Mesenchymal stem cell (in vitro differentiated cells and primary cell): ENCODE measurements around the gene TRMT61A. TPM values are rescaled to one million over a fixed set of nuclear protein-coding genes. Genes with fewer than 3 reads are reported as not detected.
A peak's percentile ranks its signal among the peaks of the same experiment; 100 is the strongest.

Experiments
- DNase-seq: peaks from one replicate; pipeline ENCODE4 v3.0.0-alpha.2; 2013
- H2AFZ ChIP-seq: one replicate; pipeline ENCODE4 v1.6.1; 2013; ENCODE audit warnings: low read depth, mild to moderate bottlenecking, control low read depth, inconsistent platforms, low read length, moderate library complexity
- H2AK5ac ChIP-seq: 2 replicates; pipeline ENCODE4 v1.6.1; 2013; ENCODE audit warnings: low read length, moderate library complexity, mild to moderate bottlenecking, inconsistent platforms; ENCODE audit not compliant: severe bottlenecking
- H2BK120ac ChIP-seq: one replicate; pipeline ENCODE4 v1.6.1; 2013; ENCODE audit warnings: low read depth, mild to moderate bottlenecking, inconsistent platforms, low read length, moderate library complexity
- H2BK12ac ChIP-seq, 2 experiments: one replicate each; pipeline ENCODE4 v1.6.1; 2013; ENCODE audit warnings: inconsistent platforms in 2 of 2, low read length in 2 of 2, mild to moderate bottlenecking in 2 of 2, moderate library complexity in 2 of 2, control low read depth in 1 of 2
- H2BK15ac ChIP-seq: one replicate; pipeline ENCODE4 v1.6.1; 2013; ENCODE audit warnings: mild to moderate bottlenecking, low read depth, inconsistent platforms; ENCODE audit not compliant: poor library complexity, severe bottlenecking
- H2BK5ac ChIP-seq: 2 replicates; pipeline ENCODE4 v1.6.1; 2013; ENCODE audit warnings: low read depth, mild to moderate bottlenecking, low read length, control low read depth, inconsistent platforms; ENCODE audit not compliant: poor library complexity, severe bottlenecking
- H3K14ac ChIP-seq, 2 experiments: one replicate each; pipeline ENCODE4 v1.6.1; 2013; ENCODE audit warnings: inconsistent platforms in 2 of 2, low read length in 2 of 2, control low read depth in 1 of 2, mild to moderate bottlenecking in 1 of 2, moderate library complexity in 1 of 2
- H3K18ac ChIP-seq, 2 experiments: one replicate each; pipeline ENCODE4 v1.6.1; 2013; ENCODE audit warnings: inconsistent platforms in 2 of 2, low read length in 2 of 2, control low read depth in 1 of 2, low read depth in 1 of 2, mild to moderate bottlenecking in 1 of 2
- H3K23ac ChIP-seq, 2 experiments: one replicate each; pipeline ENCODE4 v1.6.1; 2013; ENCODE audit warnings: inconsistent platforms in 2 of 2, low read length in 2 of 2, mild to moderate bottlenecking in 2 of 2, moderate library complexity in 2 of 2, control low read depth in 1 of 2
- H3K27ac ChIP-seq: 2 replicates; pipeline ENCODE4 v1.5.1; 2013; ENCODE audit warnings: mild to moderate bottlenecking, moderate library complexity, low read length, control low read depth, inconsistent platforms; ENCODE audit not compliant: poor library complexity, severe bottlenecking
- H3K27me3 ChIP-seq, 2 experiments: 2 replicates each; pipeline versions ENCODE4 v1.6.1 to v1.7.0; 2013; ENCODE audit warnings: low read length in 2 of 2, mild to moderate bottlenecking in 2 of 2, moderate library complexity in 2 of 2, control low read depth in 1 of 2, inconsistent platforms in 1 of 2; ENCODE audit not compliant: control insufficient read depth in 1 of 2, insufficient read depth in 1 of 2
- H3K36me3 ChIP-seq, 2 experiments: 2 replicates each; pipeline versions ENCODE4 v1.6.1 to v1.7.0; 2013; ENCODE audit warnings: low read length in 2 of 2, control low read depth in 1 of 2, inconsistent platforms in 1 of 2, low read depth in 1 of 2, mild to moderate bottlenecking in 1 of 2; ENCODE audit not compliant: insufficient read depth in 2 of 2, control insufficient read depth in 1 of 2
- H3K4ac ChIP-seq, 2 experiments: one replicate each; pipeline ENCODE4 v1.6.1; 2013; ENCODE audit warnings: inconsistent platforms in 2 of 2, low read length in 2 of 2, mild to moderate bottlenecking in 2 of 2, moderate library complexity in 2 of 2, control low read depth in 1 of 2, low read depth in 1 of 2
- H3K4me1 ChIP-seq: 2 replicates; pipeline ENCODE4 v1.6.1; 2013; ENCODE audit warnings: low read depth, low read length, control low read depth; ENCODE audit not compliant: control insufficient read depth, insufficient read depth
- H3K4me2 ChIP-seq: 2 replicates; pipeline ENCODE4 v1.6.1; 2013; ENCODE audit warnings: low read length, mild to moderate bottlenecking, inconsistent platforms; ENCODE audit not compliant: poor library complexity, severe bottlenecking
- H3K4me3 ChIP-seq, 2 experiments: 2 replicates each; pipeline versions ENCODE4 v1.5.1 to v1.7.0; 2013; ENCODE audit warnings: low read length in 2 of 2, mild to moderate bottlenecking in 2 of 2, control low read depth in 1 of 2, low read depth in 1 of 2; ENCODE audit not compliant: insufficient read depth in 1 of 2
- H3K79me1 ChIP-seq: replicated peaks from 2 replicates; pipeline ENCODE4 v1.6.1; 2013; ENCODE audit warnings: mild to moderate bottlenecking, control low read depth, low read length, inconsistent platforms; ENCODE audit not compliant: poor library complexity, severe bottlenecking
- H3K9ac ChIP-seq: 2 replicates; pipeline ENCODE4 v1.7.0; 2013; ENCODE audit warnings: mild to moderate bottlenecking, low read length, moderate library complexity
- H3K9me3 ChIP-seq: 2 replicates; pipeline ENCODE4 v1.7.0; 2013; ENCODE audit warnings: mild to moderate bottlenecking, low read length; ENCODE audit not compliant: control insufficient read depth
- H4K8ac ChIP-seq: one replicate; pipeline ENCODE4 v1.6.1; 2013; ENCODE audit warnings: inconsistent platforms, mild to moderate bottlenecking, low read length, moderate library complexity
- H4K91ac ChIP-seq: one replicate; pipeline ENCODE4 v1.6.1; 2013; ENCODE audit warnings: mild to moderate bottlenecking, low read length, inconsistent platforms
- WGBS: methylation state at CpG from one replicate; pipeline ENCODE4 v1.1.7; 2013; ENCODE audit warnings: mixed read lengths; 5-methylcytosine and 5-hydroxymethylcytosine counted together
- polyA plus RNA-seq, 2 experiments: library from polyadenylated mRNA; stranded (reverse); fragments of 200-250 nt; gene quantifications; one replicate each; pipeline ENCODE4 v1.2.3, GENCODE V29; 2013

The TRMT61A gene
- 3.6 TPM for polyA plus RNA-seq (2013, experiment 1 of 2)
- polyA plus RNA-seq (2013, experiment 2 of 2), result 3.8 TPM

DNA sequence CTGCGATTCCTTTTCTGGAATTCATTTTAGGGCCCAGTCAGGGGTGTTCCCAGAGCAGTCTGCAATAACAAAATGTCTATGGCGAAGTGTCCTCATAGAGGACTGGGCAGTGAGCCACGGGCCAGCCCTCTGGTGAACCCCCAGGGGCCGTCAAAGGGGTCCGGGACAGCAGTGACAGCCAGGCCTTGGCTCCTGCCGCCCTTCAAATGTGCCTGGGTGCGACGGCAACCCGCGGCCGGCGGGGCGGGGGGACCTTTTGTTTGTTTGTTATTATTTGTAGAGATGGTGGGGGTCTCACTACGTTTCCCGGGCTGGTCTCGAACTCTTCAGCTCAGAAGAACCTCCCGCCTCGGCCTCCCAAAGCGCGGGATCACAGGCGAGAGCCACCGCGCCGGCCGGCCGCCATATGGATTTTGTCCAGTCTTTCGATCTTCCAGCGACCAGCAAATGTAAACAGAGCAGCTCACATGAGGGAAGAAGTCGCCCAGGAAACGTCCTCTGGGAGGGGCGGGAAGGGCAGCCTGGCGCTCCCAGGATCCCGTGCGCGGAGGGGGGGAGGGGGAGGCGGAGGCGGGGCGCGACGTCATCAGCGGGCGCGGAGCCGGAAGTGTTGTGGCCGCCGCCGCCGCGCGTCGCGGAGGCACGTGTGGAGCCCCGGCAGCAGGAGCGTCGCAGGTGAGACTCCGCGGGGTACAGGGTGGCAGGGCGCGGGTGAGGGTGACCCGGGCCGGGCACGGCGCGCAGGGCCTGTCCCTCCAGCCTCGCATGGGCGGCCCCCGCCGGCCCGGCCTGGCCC is at the start of gene TRMT61A:
TRMT61A (plus strand) TSS at position 610 of the 796 bp plus-strand sequence. CDS start 783 bp downstream, outside the sequence.
- Histone ChIP-seq H2BK12ac (peak within 1 kb of the TSS; percentile 53 to 59), H2BK15ac (peak within 1 kb of the TSS; percentile 96), H3K9ac (peak within 1 kb of the TSS; percentile 93), H3K36me3 (peaks cover 18 to 40% of the 10 kb centered on the region in 2 experiments), H2BK120ac (peak within 1 kb of the TSS; percentile 91), H2AFZ (peak within 1 kb of the TSS; percentile 88), H3K4me3 (peak within 1 kb of the TSS; percentile 86 to 93), H3K4me2 (peak within 1 kb of the TSS; percentile 90), H3K27ac (peak within 1 kb of the TSS; percentile 45), H4K8ac (peak within 1 kb of the TSS; percentile 97), H2BK5ac (peak within 1 kb of the TSS; percentile 10), H3K79me1 (peaks cover 36% of the 10 kb centered on the region), H4K91ac (peak within 1 kb of the TSS; percentile 98), H3K18ac (peak within 1 kb of the TSS; percentile 92 to 93), H3K4ac (peak within 1 kb of the TSS; percentile 86 to 99), H3K23ac (no peak within 1 kb of the TSS), H3K4me1 (peaks cover 70% of the 10 kb centered on the region), H3K14ac (peak within 1 kb of the TSS in 1 of 2 experiments; percentile 89), H3K9me3 (no peaks in the 10 kb centered on the region), H2AK5ac (peak within 1 kb of the TSS; percentile 55), H3K27me3 (peaks cover 0 to 4% of the 10 kb centered on the region in 2 experiments)
- WGBS, result 8% methylated on average over 48 of the region's 70 CpGs
- DNase-seq, result peak; percentile 96

DNA sequence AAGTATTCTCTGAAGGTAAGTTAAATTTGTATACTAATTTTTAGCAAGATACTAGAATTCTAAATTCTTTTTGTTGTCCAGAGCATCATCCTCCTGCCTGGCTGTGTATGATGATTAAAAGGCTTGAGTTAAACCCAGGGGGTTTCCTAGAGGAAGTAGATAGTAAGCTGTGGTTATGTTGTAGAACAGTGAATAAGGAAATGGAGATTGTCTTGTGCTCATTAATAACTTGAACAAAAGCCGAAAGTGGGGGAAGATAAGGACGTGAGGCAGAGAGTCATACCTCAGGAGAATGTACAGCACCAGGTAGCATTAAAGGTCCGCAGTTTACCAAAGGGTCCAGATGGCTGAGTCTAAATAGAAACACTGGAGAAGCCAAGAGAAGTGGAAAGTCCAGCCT is 48.4 kb upstream of the TRMT61A start:
- Histone ChIP-seq H2BK15ac (no peak overlapping the region), H2AK5ac (no peak overlapping the region), H3K4me3 (no peak overlapping the region), H4K91ac (no peak overlapping the region), H3K4me1 (no peaks in the 10 kb centered on the region), H2AFZ (no peak overlapping the region), H3K9ac (no peak overlapping the region), H2BK5ac (no peak overlapping the region), H3K79me1 (peaks cover 19% of the 10 kb centered on the region), H3K4ac (no peak overlapping the region), H2BK120ac (no peak overlapping the region), H3K27ac (no peak overlapping the region), H2BK12ac (no peak overlapping the region), H4K8ac (no peak overlapping the region), H3K4me2 (no peak overlapping the region), H3K27me3 (no peaks in the 10 kb centered on the region), H3K9me3 (no peaks in the 10 kb centered on the region), H3K36me3 (peaks cover 24 to 84% of the 10 kb centered on the region in 2 experiments), H3K14ac (no peak overlapping the region), H3K18ac (no peak overlapping the region), H3K23ac (no peak overlapping the region)
- WGBS, result 95% methylated on average over 3 of the region's 3 CpGs
- DNase-seq, result no peak

- Histone ChIP-seq H2BK15ac (no peak overlapping the region), H3K27ac (no peak overlapping the region), H2AK5ac (no peak overlapping the region), H2AFZ (no peak overlapping the region), H3K14ac (no peak overlapping the region), H3K79me1 (peaks cover 14% of the 10 kb centered on the region), H2BK5ac (no peak overlapping the region), H3K4me2 (no peak overlapping the region), H3K4ac (no peak overlapping the region), H3K27me3 (no peaks in the 10 kb centered on the region), H3K4me3 (no peak overlapping the region), H3K9ac (peak overlapping the region; percentile 38), H2BK12ac (no peak overlapping the region), H3K18ac (no peak overlapping the region), H2BK120ac (no peak overlapping the region), H4K91ac (no peak overlapping the region), H3K36me3 (peaks cover 24 to 70% of the 10 kb centered on the region in 2 experiments), H4K8ac (no peak overlapping the region), H3K4me1 (no peaks in the 10 kb centered on the region), H3K9me3 (no peaks in the 10 kb centered on the region), H3K23ac (no peak overlapping the region)
- peak; percentile 44 for DNase-seq
- 77% methylated on average over 5 of the region's 5 CpGs for WGBS
Measured at GRCh38 chr14:103483600-103483999, 45.4 kb upstream of the TRMT61A start.

DNA sequence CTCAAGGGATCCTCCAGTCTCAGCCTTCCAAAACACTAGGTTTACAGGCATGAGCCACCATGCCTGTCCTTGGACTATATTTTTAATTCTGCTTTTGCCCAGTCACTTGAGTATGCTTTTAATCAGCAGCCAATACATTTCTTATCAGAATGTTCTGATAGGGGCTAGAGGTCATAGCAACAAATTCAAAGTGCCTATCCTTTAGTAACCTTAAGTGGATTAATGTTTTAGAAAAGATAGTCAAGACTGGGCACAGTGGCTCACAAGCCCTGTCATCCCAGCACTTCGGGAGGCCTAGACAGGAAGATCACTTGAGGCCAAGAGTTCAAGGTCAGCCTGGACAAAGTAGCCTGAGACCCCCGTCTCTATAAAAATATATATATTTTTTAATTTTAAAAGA is 43.5 kb upstream of the TRMT61A start:
- no peak overlapping the region for H3K4me3 ChIP-seq

More for the DNA sequence above, 43.5 kb upstream of the TRMT61A start:
- Histone ChIP-seq H3K4ac (no peak overlapping the region), H2BK12ac (no peak overlapping the region), H3K36me3 (peaks cover 13 to 62% of the 10 kb centered on the region in 2 experiments), H2AK5ac (no peak overlapping the region), H3K14ac (no peak overlapping the region), H2BK5ac (no peak overlapping the region), H3K27ac (no peak overlapping the region), H3K9ac (no peak overlapping the region), H4K91ac (no peak overlapping the region), H2BK120ac (no peak overlapping the region), H4K8ac (no peak overlapping the region), H3K23ac (no peak overlapping the region), H2AFZ (no peak overlapping the region), H3K18ac (no peak overlapping the region), H3K4me1 (peaks cover 1% of the 10 kb centered on the region), H3K27me3 (no peaks in the 10 kb centered on the region), H2BK15ac (no peak overlapping the region), H3K79me1 (peaks cover 12% of the 10 kb centered on the region), H3K4me2 (no peak overlapping the region), H3K9me3 (no peaks in the 10 kb centered on the region)
- WGBS, result 100% methylated on average over 1 of the region's 2 CpGs
- no peak for DNase-seq
